ENCODE results near the gene SH3RF2.

DNA sequence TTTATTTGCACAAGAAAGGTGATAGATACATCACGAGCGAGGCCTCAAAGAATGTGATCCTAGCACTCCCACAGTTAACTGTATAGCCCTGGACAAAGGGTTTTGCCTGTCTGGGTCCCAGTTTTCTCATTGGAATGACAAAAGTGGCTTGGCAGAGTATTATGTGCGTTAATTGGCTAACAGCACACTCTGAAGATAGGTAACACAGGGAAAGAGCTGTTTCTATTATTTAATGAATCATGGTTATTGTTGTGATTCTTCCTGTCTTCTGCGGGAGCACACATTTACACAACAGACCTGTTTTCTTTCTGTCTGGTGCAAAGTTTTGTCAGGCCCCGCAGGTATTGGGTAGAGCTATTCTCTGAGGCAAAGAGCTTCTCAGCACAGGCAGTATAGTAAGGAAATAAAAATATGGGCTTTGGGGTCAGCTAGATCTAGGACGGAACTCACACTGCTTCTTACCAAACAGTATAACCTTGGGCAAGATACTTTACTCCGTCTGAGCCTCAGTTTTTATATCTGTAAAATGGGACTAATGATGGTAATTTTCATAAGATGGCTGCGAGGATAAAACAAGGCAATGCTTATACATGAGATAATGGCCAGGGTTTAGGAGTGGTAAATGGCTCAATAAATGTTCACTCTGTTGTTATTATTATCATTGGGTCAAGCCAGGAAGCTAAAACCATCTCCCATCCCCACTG is 90.1 kb downstream of the SH3RF2 start:
- TF ChIP-seq ZNF639 (CRISPR knock-in tag; conservative IDR thresholded peaks at IDR 0.05) = no peak
- TF ChIP-seq TCF12 (IDR thresholded peaks at IDR 0.05) = no peak
- TF ChIP-seq TCF12 (CRISPR knock-in tag; IDR thresholded peaks at IDR 0.05) = no peak
- no peak for TF ChIP-seq U2AF2 (IDR thresholded peaks at IDR 0.05; ENCODE audit: low read depth, low read length)
- no peak for TF ChIP-seq GABPA (IDR thresholded peaks at IDR 0.05; ENCODE audit: low read depth, low read length)
- no peak for TF ChIP-seq GABPA (CRISPR knock-in tag; IDR thresholded peaks at IDR 0.05; ENCODE audit: low read depth)
